ENCODE data around the gene SPDYA.

Gene SPDYA

GRCh38 chr2:28828382-28828781 lies 17.7 kb downstream of the SPDYA start:
- no peak for DNase-seq

GRCh38 chr2:28833740-28834470 lies 23.3 kb downstream of the SPDYA start:
- DNase-seq = peak; percentile 48 to 66

GRCh38 chr2:28835781-28836180 lies 25.1 kb downstream of the SPDYA start:
- no peak for DNase-seq

GRCh38 chr2:28838971-28839370 lies 28.3 kb downstream of the SPDYA start:
- no peak for DNase-seq

GRCh38 chr2:28842042-28842441 lies 31.4 kb downstream of the SPDYA start:
- no peak for DNase-seq

- DNase-seq = no peak
Measured at GRCh38 chr2:28855193-28855592, 44.6 kb downstream of the SPDYA start.

GRCh38 chr2:28855977-28856376 lies 45.3 kb downstream of the SPDYA start:
- DNase-seq = no peak

GRCh38 chr2:28868611-28869010 lies 58.0 kb downstream of the SPDYA start:
- DNase-seq = no peak

GRCh38 chr2:28869494-28870145 lies 59.0 kb downstream of the SPDYA start:
- peak; percentile 25 to 52 for DNase-seq

GRCh38 chr2:28870146-28870891 lies 59.7 kb downstream of the SPDYA start, which contains the start of gene TRMT61B:
TRMT61B (minus strand) TSS chr2:28870309; CDS start chr2:28870277, 32 bp downstream.
- DNase-seq = peak; percentile 96 to 98

GRCh38 chr2:28871620-28872019 lies 61.0 kb downstream of the SPDYA start:
- DNase-seq = no peak

- DNase-seq = no peak
Measured at GRCh38 chr2:28880193-28880592, 69.6 kb downstream of the SPDYA start.

- no peak for DNase-seq
Measured at GRCh38 chr2:28893488-28893887, 82.9 kb downstream of the SPDYA start.

GRCh38 chr2:28894470-28895188 lies 84.0 kb downstream of the SPDYA start, which contains the start of gene WDR43:
WDR43 (plus strand) TSS chr2:28894667; CDS start chr2:28894699, 32 bp downstream.
- peak; percentile 97 to 99 for DNase-seq

GRCh38 chr2:28895189-28895893 lies 84.7 kb downstream of the SPDYA start:
- peak in 1 of 2 donors; percentile 34 for DNase-seq

GRCh38 chr2:28896906-28897305 lies 86.3 kb downstream of the SPDYA start:
- DNase-seq = no peak

GRCh38 chr2:28898048-28898447 lies 87.4 kb downstream of the SPDYA start:
- DNase-seq = no peak

Data from inflammatory macrophage treated with lipopolysaccharide for 1 hour (primary cell).